HepG2 (cell line): ENCODE data around the gene SAYSD1. TPM values are rescaled to one million over a fixed set of nuclear protein-coding genes. Genes with fewer than 3 reads are reported as not detected.

ENCODE experiments used
- ATAC-seq: fragments of 200-7000 bp; cut with Tn5 transposase; 3 replicates; pipeline ENCODE4 v1.9.1; 2020; ENCODE audit warnings: mild to moderate bottlenecking, moderate library complexity
- BruUV-seq: library from RNA; stranded (reverse); fragments of 400-500 nt; replicated peaks from 2 replicates; lab custom pipeline; 2021; lab: Mats Ljungman, UMichigan
- CTCF ChIA-PET: fragments of 300-600 bp; formaldehyde crosslinking; extraction: SDS; loops from one replicate; lab custom pipeline; 2021; ENCODE audit warnings: low total read pairs, inconsistent platforms, low intra/inter-chr PET ratio; lab: Yijun Ruan, JAX
- POLR2A ChIA-PET: fragments of 350-600 bp; sonication (Branson Sonifier 250); formaldehyde crosslinking; loops from one replicate; lab custom pipeline; 2020; ENCODE audit warnings: antibody characterized with exemption, inconsistent platforms; lab: Yijun Ruan, JAX
- DNase-seq: peaks from one replicate; pipeline ENCODE4 v3.0.0-alpha.2; 2015; ENCODE audit warnings: low spot score
- FAIRE-seq: peaks from 3 replicates; lab custom pipeline; 2011; peaks lifted over from hg19 to GRCh38; lab: Jason Lieb, UNC
- H2AFZ ChIP-seq: one replicate; pipeline ENCODE4 v1.6.1; 2011; ENCODE audit warnings: low read length, inconsistent platforms
- H3K27ac ChIP-seq: fragments of 300-600 bp; 3 replicates; pipeline ENCODE4 v1.8.0; 2011; ENCODE audit warnings: mixed run types, mild to moderate bottlenecking, mixed read lengths, low read length, inconsistent platforms; ENCODE audit not compliant: insufficient read depth; ENCODE audit errors: extremely low read length
- H3K27me3 ChIP-seq, 2 experiments: fragments of 200-600 bp in 1 of 2; 2 replicates in 1 of 2; 3 replicates in 1 of 2; pipeline versions ENCODE4 v1.6.0 to v1.8.0; 2011; ENCODE audit warnings: low read length in 2 of 2, mild to moderate bottlenecking in 2 of 2, moderate library complexity in 2 of 2, inconsistent platforms in 1 of 2; ENCODE audit not compliant: insufficient read depth in 2 of 2, control insufficient read depth in 1 of 2
- H3K36me3 ChIP-seq, 2 experiments: fragments of 200-600 bp in 1 of 2; replicated peaks in 1 of 2; 2 replicates in 1 of 2; 3 replicates in 1 of 2; pipeline versions ENCODE4 v1.5.1 to v1.8.0; 2011; ENCODE audit warnings: low read length in 2 of 2, inconsistent platforms in 1 of 2; ENCODE audit not compliant: insufficient read depth in 2 of 2, control insufficient read depth in 1 of 2
- H3K4me1 ChIP-seq: 2 replicates; pipeline ENCODE4 v1.5.1; 2012; ENCODE audit warnings: low read length, inconsistent platforms; ENCODE audit not compliant: insufficient read depth
- H3K4me2 ChIP-seq: 2 replicates; pipeline ENCODE4 v1.6.0; 2011; ENCODE audit warnings: low read depth, low read length, inconsistent platforms
- H3K4me3 ChIP-seq, 3 experiments: fragments of 200-600 bp in 1 of 3; sonication (generic), shearing (Covaris generic) in 1 of 3; replicated peaks in 1 of 3; 2 replicates each; pipeline ENCODE4 v1.5.1; 2011 to 2016; ENCODE audit warnings: low read length in 3 of 3, inconsistent platforms in 2 of 3, low read depth in 2 of 3, mild to moderate bottlenecking in 2 of 3, control low read depth in 1 of 3, mixed read lengths in 1 of 3; ENCODE audit not compliant: insufficient read depth in 1 of 3
- H3K79me2 ChIP-seq: one replicate; pipeline ENCODE4 v1.6.1; 2011; ENCODE audit warnings: low read length, inconsistent platforms; ENCODE audit not compliant: insufficient read depth
- H3K9ac ChIP-seq: 2 replicates; pipeline ENCODE4 v1.6.0; 2011; ENCODE audit warnings: mild to moderate bottlenecking, low read depth, low read length, inconsistent platforms; ENCODE audit not compliant: insufficient read depth
- H3K9me3 ChIP-seq: 2 replicates; pipeline ENCODE4 v1.5.1; 2012; ENCODE audit warnings: mild to moderate bottlenecking, low read length
- H4K20me1 ChIP-seq: 2 replicates; pipeline ENCODE4 v1.6.0; 2011; ENCODE audit warnings: inconsistent platforms, mild to moderate bottlenecking, low read length, moderate library complexity; ENCODE audit not compliant: insufficient read depth
- ATAD3A ChIP-seq: sonication (generic); formaldehyde crosslinking; IDR thresholded peaks from 2 replicates; pipeline ENCODE4 v1.4.0; 2020; ENCODE audit warnings: missing genetic modification reagents
- ATRX ChIP-seq: sonication (generic); formaldehyde crosslinking; IDR thresholded peaks from 2 replicates; pipeline ENCODE4 v1.4.0; 2020; ENCODE audit warnings: missing genetic modification reagents, borderline replicate concordance
- IRF2 ChIP-seq: IDR thresholded peaks from 2 replicates; pipeline ENCODE4 v1.6.1; 2018; ENCODE audit warnings: missing genetic modification reagents, missing compliant biosample characterization
- ISX ChIP-seq: sonication (generic); formaldehyde crosslinking; conservative IDR thresholded peaks from 2 replicates; pipeline ENCODE4 v1.5.0; 2020; ENCODE audit warnings: missing genetic modification reagents
- NFATC3 ChIP-seq: sonication (generic); formaldehyde crosslinking; IDR thresholded peaks from 2 replicates; pipeline ENCODE4 v1.5.1; 2020; ENCODE audit warnings: mild to moderate bottlenecking, missing genetic modification reagents
- POLR2G ChIP-seq: fragments of 200-400 bp; formaldehyde crosslinking; IDR thresholded peaks from 2 replicates; pipeline ENCODE4 v1.6.1; 2018; ENCODE audit warnings: mild to moderate bottlenecking, low read depth, low read length, moderate library complexity
- RARA ChIP-seq: IDR thresholded peaks from 2 replicates; pipeline ENCODE4 v1.6.1; 2016; ENCODE audit warnings: missing genetic modification reagents, missing compliant biosample characterization
- RORA ChIP-seq: sonication (generic); formaldehyde crosslinking; IDR thresholded peaks from 2 replicates; pipeline ENCODE4 v1.5.0; 2020; ENCODE audit warnings: mild to moderate bottlenecking, missing genetic modification reagents, moderate library complexity
- SNAPC2 ChIP-seq: sonication (generic); formaldehyde crosslinking; IDR thresholded peaks from 2 replicates; pipeline ENCODE4 v1.8.1; 2022; ENCODE audit warnings: mild to moderate bottlenecking, missing genetic modification reagents
- SRSF4 ChIP-seq: fragments of 200-400 bp; formaldehyde crosslinking; IDR thresholded peaks from one replicate; pipeline ENCODE4 v1.6.1; 2018; ENCODE audit warnings: mild to moderate bottlenecking, low read depth, low read length, moderate library complexity; ENCODE audit not compliant: poor library complexity, severe bottlenecking
- TCF12 ChIP-seq, 2 experiments: fragments of 450-650 bp in 1 of 2; sonication (generic) in 1 of 2; formaldehyde crosslinking in 1 of 2; IDR thresholded peaks; 2 replicates each; pipeline versions ENCODE4 v1.6.1 to v1.8.0; 2017 to 2022; ENCODE audit warnings: antibody characterized with exemption in 1 of 2, mild to moderate bottlenecking in 1 of 2, missing genetic modification reagents in 1 of 2, moderate library complexity in 1 of 2
- ZNF564 ChIP-seq: sonication (generic); formaldehyde crosslinking; IDR thresholded peaks from 2 replicates; pipeline ENCODE4 v1.8.1; 2023; ENCODE audit warnings: mild to moderate bottlenecking, missing genetic modification reagents
- WGBS: methylation state at CpG from one replicate; pipeline ENCODE4 v1.1.6; 2017; ENCODE audit warnings: low lambda C conversion rate; 5-methylcytosine and 5-hydroxymethylcytosine counted together
- in situ Hi-C: cut with HindIII; loops from 2 replicates; pipeline ENCODE4 v1.10.0; 2017; ENCODE audit warnings: low pct_unique_long_range_greater_than_20kb; ENCODE audit not compliant: extremely low pct_ligation_motif_present
- intact Hi-C: fragments of 100-400 bp; cut with micrococcal nuclease; formaldehyde crosslinking; loops from one replicate; pipeline ENCODE4 v1.10.0; 2022; ENCODE audit not compliant: unreplicated experiment
- polyA plus RNA-seq, 8 experiments: library from polyadenylated mRNA; depleted of rRNA in 3 of 8; stranded (reverse) in 7 of 8; unstranded in 1 of 8; fragments of >200 nt; fragmentation: Illumina TruSeq in 4 of 8; extraction: Trizol in 4 of 8; gene quantifications; 2 replicates each; pipeline versions ENCODE4 v1.2.1 to v1.2.3, GENCODE V29; 2011 to 2016; ENCODE audit warnings: low read depth in 4 of 8, missing spikeins in 1 of 8, mixed read lengths in 1 of 8; ENCODE audit not compliant: insufficient read depth in 1 of 8
- total RNA-seq, 5 experiments: library from RNA; depleted of rRNA; stranded (reverse); fragments of >200 nt; fragmentation: Illumina TruSeq; extraction: Trizol; gene quantifications; 2 replicates each; pipeline ENCODE4 v1.2.3, GENCODE V29; 2016; ENCODE audit warnings: low read depth in 1 of 5

Gene SAYSD1
- total and polyA plus RNA-seq, 2 of the 13 experiments (the other 11 are each of a cell fraction or from before 2014, with no cell fraction given): 10.1 to 16.0 TPM

GRCh38 chr6:39144481-39145173 lies 29.6 kb upstream of the SAYSD1 start:
- Histone ChIP-seq H3K79me2 (no peaks in the 10 kb centered on the region), H3K36me3 (no peaks in the 10 kb centered on the region), H3K4me2 (no peak overlapping the region), H3K4me3 (no peak overlapping the region), H3K9me3 (no peaks in the 10 kb centered on the region), H3K27ac (no peak overlapping the region), H3K27me3 (no peaks in the 10 kb centered on the region), H2AFZ (no peak overlapping the region), H3K4me1 (no peaks in the 10 kb centered on the region), H4K20me1 (no peaks in the 10 kb centered on the region), H3K9ac (no peak overlapping the region)
- DNase-seq: no peak
- in situ Hi-C loops: no loop called here
- WGBS: 14% methylated on average over 1 of the region's 1 CpG
- ChIA-PET CTCF (no interaction called here), POLR2A (no interaction called here)
- no peak for FAIRE-seq
- intact Hi-C loops: no loop called here
- no TSS peak for BruUV-seq
- TF ChIP-seq RORA (CRISPR knock-in tag): no peak
- no peak for TF ChIP-seq IRF2 (CRISPR knock-in tag)
- no peak for TF ChIP-seq ZNF564 (CRISPR knock-in tag)
- TF ChIP-seq ATRX (CRISPR knock-in tag): no peak
- TF ChIP-seq TCF12 (IDR thresholded peaks at IDR 0.05): no peak
- TF ChIP-seq TCF12 (CRISPR knock-in tag; IDR thresholded peaks at IDR 0.05): no peak
- no peak for TF ChIP-seq ATAD3A
- TF ChIP-seq SNAPC2 (CRISPR knock-in tag): no peak
- TF ChIP-seq NFATC3 (CRISPR knock-in tag): no peak
- no peak for TF ChIP-seq POLR2G
- no peak for TF ChIP-seq RARA (CRISPR knock-in tag)
- no peak for TF ChIP-seq SRSF4
- no peak for TF ChIP-seq ISX (CRISPR knock-in tag)
- no peak for ATAC-seq
